HG03196 (cell line): ENCODE data around the gene PHGDH.

ENCODE experiments used
- ATAC-seq: cut with Tn5 transposase; IDR thresholded peaks from one replicate; pipeline ENCODE4 v1.9.1; 2021; ENCODE audit not compliant: unreplicated experiment

The PHGDH gene

GRCh38 chr1:119758584-119758983, 46.9 kb downstream of the PHGDH start:
- no peak for ATAC-seq

GRCh38 chr1:119762409-119762808, 50.7 kb downstream of the PHGDH start:
- ATAC-seq: no peak

DNA sequence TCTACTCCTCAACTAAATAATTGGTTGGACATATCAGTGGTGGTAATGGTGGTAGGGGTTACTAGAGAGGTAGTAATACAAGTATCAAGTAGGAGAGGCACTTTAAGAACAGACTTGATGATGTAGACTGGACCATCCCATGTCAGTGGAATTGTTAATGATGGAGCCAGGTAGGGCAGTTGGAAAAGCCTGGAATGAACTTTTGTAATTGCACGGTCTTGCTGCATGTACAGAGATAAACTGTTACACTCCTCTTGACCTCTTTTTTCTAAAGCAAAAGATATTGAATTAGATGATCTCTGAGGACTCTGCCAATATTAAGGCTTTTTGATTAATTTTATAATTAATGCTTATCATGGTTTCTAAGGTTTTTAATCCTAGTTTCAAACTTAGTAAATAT, 51.2 kb downstream of the PHGDH start:
- ATAC-seq: no peak

- no peak for ATAC-seq
Measured at GRCh38 chr1:119764220-119764619, 52.5 kb downstream of the PHGDH start.

GRCh38 chr1:119766374-119766794, 54.6 kb downstream of the PHGDH start:
- no peak for ATAC-seq

GRCh38 chr1:119767486-119767885, 55.8 kb downstream of the PHGDH start:
- no peak for ATAC-seq

GRCh38 chr1:119768778-119769177, 57.0 kb downstream of the PHGDH start, which contains the start of gene HMGCS2:
TSS of gene HMGCS2 (minus strand) at chr1:119768905. CDS start at chr1:119768844, 61 bp downstream.
- ATAC-seq: no peak

DNA sequence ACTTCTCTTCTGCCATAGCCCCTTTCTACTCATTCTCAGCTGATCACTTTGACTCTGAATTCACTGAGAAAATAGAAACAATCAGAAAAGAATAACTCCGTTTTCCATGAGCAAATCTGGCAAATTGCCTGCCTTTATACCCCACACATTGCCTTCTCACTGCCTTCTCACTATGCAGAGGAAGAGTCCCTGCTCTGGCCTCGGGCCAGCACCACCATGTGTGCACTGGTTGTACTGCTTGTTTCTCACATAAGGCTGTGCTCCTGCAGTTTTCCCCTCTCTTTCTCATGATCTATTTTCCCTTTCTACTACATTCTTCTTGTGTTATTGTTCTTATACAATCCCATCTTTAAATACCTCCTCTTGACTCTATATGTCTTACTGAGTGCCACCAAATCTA, 59.3 kb downstream of the PHGDH start:
- no peak for ATAC-seq

GRCh38 chr1:119771770-119772169, 60.0 kb downstream of the PHGDH start:
- ATAC-seq: no peak

DNA sequence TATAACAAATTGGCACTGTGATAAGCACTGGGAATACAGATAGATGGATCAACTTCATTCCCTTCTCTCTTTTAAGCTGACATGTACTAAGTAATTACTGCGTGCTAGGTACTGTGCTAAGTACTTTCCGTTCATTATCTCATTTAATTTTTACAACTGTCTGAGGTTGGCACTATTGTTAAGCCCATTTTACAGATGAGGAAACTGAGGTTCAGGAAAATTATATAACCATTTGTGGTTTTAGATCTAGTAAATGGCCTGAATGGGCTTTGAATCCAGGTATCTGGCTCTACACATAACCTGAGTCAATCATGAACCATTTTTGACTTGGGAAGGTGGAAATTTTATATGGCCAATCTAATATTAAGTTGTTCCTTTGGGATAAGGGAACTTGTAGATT, 60.6 kb downstream of the PHGDH start:
- no peak for ATAC-seq

DNA sequence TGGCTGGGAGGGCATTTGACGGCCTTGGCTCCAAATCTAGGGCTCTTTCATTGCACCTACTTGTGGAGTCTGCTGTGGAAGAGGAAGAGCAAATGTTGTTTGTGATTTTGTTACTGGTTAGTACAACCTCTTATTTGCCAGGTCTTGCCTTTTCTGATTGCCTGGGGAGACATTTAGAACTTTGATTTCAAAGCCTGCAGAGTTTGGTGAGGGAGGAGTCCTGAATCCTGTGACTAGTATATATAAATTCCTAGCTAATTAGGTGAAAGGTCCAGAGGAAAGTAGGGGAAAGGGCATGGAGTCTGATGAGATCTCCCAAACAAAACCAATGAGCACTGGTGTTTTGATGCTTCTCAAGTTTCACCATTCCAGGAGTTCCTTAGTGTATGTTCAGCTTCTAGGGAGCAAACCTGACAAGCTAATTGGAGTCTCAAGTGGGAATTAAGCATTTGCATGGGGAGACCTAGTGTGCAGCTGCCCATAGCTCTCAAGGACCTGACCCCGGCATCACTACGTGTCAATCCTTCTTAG, 62.0 kb downstream of the PHGDH start:
- no peak for ATAC-seq

- no peak for ATAC-seq
Measured at GRCh38 chr1:119774746-119775490, 63.2 kb downstream of the PHGDH start.

DNA sequence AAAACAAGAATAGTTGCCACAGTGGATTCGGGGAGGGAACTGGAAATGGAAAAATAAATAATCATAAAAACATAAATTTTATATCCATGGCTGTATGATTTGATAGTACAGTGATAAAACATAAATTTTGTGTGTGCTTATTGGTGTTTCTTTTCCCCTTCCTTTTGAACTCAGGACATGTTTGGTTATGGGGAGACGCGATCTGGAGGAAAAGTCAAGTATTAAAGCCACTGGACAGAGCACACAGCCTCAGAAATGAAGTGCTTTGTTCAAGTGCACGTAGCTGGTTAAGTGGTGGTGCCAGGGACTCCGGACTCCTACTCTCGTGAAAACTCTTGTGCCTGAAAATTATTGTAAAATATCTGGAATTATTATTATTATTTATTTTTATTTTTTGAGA, 66.6 kb downstream of the PHGDH start:
- ATAC-seq: no peak

DNA sequence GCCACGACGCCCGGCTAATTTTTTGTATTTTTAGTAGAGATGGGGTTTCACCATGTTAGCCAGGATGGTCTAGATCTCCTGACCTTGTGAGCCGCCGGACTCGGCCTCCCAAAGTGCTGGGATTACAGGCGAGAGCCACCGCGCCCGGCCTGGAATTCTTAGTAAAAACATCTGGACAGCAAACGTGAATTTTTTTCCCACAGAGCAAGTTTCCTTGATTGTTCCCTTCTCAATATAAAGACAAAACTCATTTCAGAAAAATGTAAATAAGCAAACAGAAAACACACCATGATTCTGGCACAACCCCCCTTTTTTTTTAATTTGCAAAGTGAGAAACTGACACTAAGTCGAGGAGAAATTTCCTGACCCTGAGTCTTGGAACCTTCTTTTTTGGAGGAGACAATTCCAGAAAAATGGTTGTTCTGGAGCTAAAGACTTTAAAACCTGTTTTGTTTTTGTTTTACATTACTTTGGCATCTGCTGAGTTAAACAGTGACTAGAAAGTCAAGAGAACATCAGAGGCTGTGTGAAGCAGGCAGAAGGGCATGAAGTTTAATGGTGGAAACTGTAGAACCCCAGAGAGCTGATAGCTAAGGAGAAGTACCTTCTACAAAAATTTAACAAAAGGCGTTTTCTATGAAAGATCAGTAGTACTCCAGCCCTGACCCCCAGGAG, 67.3 kb downstream of the PHGDH start:
- ATAC-seq: no peak

DNA sequence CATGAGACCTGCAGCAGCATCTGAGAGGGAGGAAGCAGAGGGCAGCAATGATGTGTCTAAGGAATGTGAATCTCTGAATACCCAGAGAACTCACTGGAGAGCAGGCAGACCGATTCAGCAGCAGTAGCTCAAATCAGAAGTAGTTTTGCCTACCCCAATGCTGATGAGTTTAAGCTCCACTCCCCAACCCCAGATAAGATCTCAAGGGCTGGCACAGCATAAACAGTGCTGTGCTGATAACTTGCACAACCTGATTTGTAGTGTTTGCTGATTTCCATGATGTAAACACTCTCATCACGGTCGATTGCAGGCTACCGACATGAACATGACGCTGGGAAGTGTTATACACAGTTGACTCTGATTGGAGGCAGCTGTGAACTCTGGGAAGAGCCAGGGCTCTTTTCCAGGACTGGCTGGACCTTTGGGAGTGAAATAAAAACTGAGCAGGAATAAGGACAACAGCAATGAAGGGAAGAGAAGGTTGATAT, 68.2 kb downstream of the PHGDH start:
- ATAC-seq: no peak

DNA sequence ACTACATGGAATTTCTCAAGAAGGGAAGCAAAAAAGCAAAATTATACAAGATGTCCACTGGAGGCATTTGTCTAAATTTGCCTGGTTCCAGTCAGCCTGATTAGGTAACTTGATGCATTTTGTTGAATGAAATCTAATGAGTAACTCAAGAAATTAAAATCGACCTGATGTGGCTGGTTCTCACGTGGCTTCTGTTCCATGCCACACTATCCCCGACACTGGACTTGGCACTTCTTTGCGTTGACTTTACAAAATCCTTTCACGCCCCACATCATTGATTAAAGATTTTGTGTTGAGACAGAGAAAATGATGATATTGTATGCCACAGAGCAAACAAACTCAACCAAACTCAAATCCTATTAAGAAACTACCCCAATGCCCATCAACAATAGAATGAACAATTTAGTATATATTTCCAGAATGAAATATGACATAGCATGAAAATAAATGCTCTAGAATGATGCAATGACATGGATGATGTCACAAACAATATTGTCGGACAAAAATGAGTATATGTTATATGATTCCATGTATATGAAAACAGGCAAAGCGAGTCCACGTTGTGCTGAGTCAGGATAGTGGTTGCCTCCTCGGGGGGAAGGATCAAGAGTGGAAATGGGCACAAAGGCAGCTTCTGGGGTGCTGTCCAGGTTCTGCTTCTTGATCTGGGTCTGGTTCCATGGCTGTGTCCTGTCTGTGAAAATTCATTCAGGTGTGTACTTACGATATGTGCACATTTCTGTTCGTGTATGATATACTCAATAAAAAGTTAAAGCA, 69.9 kb downstream of the PHGDH start:
- ATAC-seq: no peak

DNA sequence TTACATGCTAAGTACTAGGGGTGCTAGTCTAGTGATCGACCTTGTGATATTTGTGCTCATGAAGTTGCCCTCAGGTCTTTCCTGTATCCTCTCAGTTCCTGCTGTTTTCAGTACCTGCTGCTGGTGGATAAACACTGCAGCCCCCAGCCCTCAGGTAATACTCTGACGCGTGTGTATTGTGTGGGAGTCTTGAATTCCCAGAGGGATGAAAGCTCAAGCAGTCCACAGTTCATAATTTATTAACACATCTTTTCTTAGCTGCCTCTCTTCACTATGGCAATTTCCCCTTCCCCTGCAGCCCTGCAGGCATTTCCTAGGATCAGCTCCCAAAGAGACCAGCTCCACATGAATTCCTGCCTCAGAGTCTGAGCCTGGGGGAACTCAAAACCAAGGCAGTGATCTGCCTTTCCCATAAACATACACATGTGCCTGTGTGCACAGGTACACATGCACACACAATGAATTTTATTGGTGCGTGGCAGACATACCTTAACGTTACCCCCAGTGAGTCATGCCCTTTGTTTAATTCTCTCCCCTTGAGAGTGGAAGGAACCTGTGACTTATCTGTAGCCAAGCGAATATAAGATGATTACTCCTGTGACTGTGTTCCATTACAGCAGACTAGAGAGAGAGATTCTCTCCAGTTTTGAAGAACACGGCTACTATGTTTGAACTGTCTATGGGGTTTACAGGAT, 71.0 kb downstream of the PHGDH start:
- ATAC-seq: no peak

DNA sequence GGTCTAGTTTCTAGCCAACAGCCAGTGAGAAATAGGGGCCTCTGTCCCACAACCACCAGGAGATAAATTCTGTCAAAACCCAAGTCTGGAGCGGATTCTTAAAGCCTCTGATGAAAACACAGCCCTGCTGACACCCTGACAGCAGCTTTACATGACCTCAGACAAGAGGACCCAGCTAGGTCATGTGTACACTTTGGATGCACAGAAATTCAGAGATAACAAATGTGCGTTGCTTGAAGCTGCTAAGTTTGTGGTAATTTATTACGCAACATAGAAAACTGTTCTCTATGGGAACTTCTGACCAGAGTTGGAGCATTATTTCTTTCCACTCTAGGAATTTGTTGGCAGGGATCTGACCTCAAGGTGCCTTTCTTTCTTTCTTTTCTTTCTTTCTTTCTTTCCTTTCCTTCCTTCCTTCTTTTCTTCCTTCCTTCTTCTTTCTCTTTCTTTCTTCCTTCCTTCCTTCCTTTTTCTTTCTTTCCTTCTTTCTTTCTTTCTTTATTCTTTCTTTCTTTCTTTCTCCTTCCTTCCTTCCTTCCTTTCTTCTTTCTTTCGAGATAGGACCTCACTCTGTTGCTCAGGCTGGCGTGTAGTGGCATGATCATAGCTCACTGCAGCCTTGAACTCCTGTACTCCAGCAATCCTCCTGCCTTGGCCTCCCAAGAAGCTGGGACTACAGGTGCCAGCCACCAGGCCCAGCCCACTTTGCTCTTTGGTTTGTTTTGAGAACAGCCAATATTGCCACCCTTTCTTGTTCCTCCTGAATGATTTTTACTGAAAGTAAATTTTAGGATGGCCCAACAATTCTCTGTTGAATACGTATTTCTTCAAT, 71.8 kb downstream of the PHGDH start:
- ATAC-seq: no peak

- no peak for ATAC-seq
Measured at GRCh38 chr1:119784191-119784781, 72.6 kb downstream of the PHGDH start.
